SK-N-MC (cell line): ENCODE measurements around the gene FBXL17.
A peak's percentile ranks its signal among the peaks of the same experiment; 100 is the strongest.

Experiments
- DNase-seq: peaks from one replicate; pipeline ENCODE4 v3.0.0-alpha.2; 2011; ENCODE audit warnings: low read depth, low spot score
- H3K27ac ChIP-seq: fragments of 200-600 bp; sonication (generic); 2 replicates; pipeline ENCODE4 v1.5.1; 2016; ENCODE audit warnings: mixed run types
- H3K36me3 ChIP-seq: fragments of 200-600 bp; sonication (generic); 2 replicates; pipeline ENCODE4 v1.6.1; 2017; ENCODE audit warnings: antibody characterized with exemption, low read length, mixed read lengths; ENCODE audit not compliant: insufficient read depth
- H3K4me3 ChIP-seq: fragments of 200-600 bp; sonication (generic); 2 replicates; pipeline ENCODE4 v1.5.1; 2016
- H3K9ac ChIP-seq: fragments of 200-600 bp; sonication (generic); 2 replicates; pipeline ENCODE4 v1.8.0; 2017; ENCODE audit warnings: mixed run types, mixed read lengths; ENCODE audit not compliant: insufficient read length
- H3K9me3 ChIP-seq: fragments of 200-600 bp; sonication (generic); 2 replicates; pipeline ENCODE4 v1.6.1; 2017; ENCODE audit warnings: low read depth, mild to moderate bottlenecking, antibody characterized with exemption, low read length, moderate library complexity, mixed read lengths
- EZH2 ChIP-seq: fragments of 200-600 bp; sonication (generic); IDR thresholded peaks from one replicate; pipeline ENCODE4 v1.6.1; 2017; ENCODE audit warnings: antibody characterized with exemption
- FOXP2 ChIP-seq: optimal IDR thresholded peaks from 2 replicates; pipeline ENCODE3; 2011; ENCODE audit warnings: mild to moderate bottlenecking, moderate library complexity; ENCODE audit not compliant: insufficient read depth; ENCODE audit errors: extremely low read length, control extremely low read depth
- POLR2AphosphoS5 ChIP-seq: IDR thresholded peaks from 2 replicates; pipeline ENCODE4 v1.6.1; 2012; ENCODE audit warnings: mild to moderate bottlenecking, low read depth, low read length, borderline replicate concordance

FBXL17 gene

DNA sequence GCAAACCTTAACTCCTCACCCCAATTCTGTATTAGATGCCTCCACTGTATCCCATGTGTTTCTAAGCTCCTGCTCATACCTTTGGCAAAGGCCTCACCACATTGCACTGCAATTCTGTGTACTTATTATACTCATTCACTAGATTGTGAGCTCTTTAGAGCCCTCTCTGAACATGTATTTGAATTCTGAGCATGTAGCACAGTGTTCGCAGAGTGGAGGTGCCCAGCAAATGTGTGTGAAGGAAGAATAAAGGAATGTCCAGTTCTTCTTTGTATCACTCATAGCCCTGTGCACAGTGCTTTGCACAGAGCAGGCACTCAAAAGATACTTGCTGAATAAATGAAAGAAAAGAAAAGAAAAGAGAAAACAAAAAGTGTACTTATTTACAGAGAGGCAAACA is 410.1 kb downstream of the FBXL17 start:
- DNase-seq: no peak
- no peak overlapping the region for H3K4me3 ChIP-seq
- TF ChIP-seq EZH2 (no peak), POLR2AphosphoS5 (no peak), FOXP2 (no peak)
- no peak overlapping the region for H3K9ac ChIP-seq
- H3K9me3 ChIP-seq: no peaks in the 10 kb centered on the region
- H3K36me3 ChIP-seq: no peaks in the 10 kb centered on the region
- H3K27ac ChIP-seq: no peak overlapping the region

DNA sequence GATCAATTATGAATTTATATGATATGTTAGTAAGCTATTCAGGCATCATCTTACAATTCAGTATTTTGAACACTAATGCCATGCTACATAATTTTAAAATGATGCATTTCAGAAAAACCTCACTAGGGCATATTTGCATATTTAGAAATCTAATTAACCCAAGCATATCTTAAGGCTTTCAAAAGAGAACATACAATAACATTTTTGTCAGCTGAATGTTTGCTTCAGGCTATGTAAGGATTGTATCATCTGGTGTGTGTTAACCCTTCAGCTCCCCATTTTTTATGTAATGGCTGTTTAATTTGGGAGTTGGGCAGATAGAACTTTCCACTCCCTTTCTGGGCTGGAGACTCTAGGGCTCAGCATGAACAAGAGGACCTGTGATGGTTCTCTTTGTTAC is 412.1 kb downstream of the FBXL17 start:
- no peaks in the 10 kb centered on the region for H3K9me3 ChIP-seq
- no peak for TF ChIP-seq EZH2
- TF ChIP-seq FOXP2: no peak
- no peak; the same call in 1 of the 2 replicates for TF ChIP-seq POLR2AphosphoS5
- no peak overlapping the region for H3K9ac ChIP-seq
- H3K4me3 ChIP-seq: peak overlapping the region; percentile 19
- DNase-seq: peak; percentile 39
- peak overlapping the region; percentile 83 for H3K27ac ChIP-seq
- H3K36me3 ChIP-seq: no peaks in the 10 kb centered on the region

DNA sequence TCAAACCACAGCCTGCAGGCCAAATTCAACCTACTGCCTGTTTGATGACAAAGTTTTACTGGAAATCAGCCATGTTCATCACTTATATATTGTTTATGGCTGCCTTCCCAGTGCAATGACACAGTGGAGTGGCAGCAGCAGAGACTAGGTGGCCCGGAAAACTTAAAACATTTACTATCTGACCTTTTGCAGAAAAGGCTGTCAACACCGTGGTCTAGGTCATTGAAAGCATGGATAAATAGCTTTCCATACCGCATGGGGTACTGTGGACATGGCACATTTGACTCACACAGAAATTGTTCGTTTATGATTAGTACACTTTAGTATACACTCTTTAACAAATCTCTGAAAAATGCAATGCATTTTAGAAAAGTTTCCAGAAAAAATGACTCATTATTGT is 412.9 kb downstream of the FBXL17 start:
- H3K36me3 ChIP-seq: no peaks in the 10 kb centered on the region
- no peak overlapping the region for H3K9ac ChIP-seq
- TF ChIP-seq EZH2 (no peak), POLR2AphosphoS5 (no peak), FOXP2 (no peak)
- H3K27ac ChIP-seq: no peak overlapping the region; the same call in 1 of the 2 replicates
- no peak overlapping the region for H3K4me3 ChIP-seq
- H3K9me3 ChIP-seq: no peaks in the 10 kb centered on the region
- DNase-seq: no peak

DNA sequence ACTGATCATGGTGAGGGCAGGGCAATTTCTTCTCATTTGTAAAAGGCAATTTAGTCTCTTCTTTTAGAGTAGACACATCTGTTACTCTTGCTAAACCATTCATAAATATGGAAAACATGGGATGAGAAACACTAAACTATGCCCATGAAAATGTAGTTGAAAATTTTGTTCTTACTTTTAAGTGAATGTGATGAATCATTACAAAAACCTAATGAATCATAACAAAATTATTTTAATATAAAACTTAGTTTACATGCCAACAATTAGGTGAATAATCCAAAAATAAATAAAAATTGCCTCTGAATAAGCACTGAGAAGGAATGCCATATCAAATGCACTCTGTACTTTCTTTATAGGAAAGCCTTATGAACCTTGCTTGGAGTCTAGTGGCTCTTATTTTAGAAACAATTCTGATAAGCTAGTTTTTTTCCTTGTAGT is 413.5 kb downstream of the FBXL17 start:
- Histone ChIP-seq H3K27ac (no peak overlapping the region), H3K4me3 (no peak overlapping the region), H3K36me3 (no peaks in the 10 kb centered on the region), H3K9me3 (no peaks in the 10 kb centered on the region), H3K9ac (no peak overlapping the region)
- TF ChIP-seq POLR2AphosphoS5 (no peak), FOXP2 (no peak), EZH2 (no peak)
- no peak for DNase-seq

DNA sequence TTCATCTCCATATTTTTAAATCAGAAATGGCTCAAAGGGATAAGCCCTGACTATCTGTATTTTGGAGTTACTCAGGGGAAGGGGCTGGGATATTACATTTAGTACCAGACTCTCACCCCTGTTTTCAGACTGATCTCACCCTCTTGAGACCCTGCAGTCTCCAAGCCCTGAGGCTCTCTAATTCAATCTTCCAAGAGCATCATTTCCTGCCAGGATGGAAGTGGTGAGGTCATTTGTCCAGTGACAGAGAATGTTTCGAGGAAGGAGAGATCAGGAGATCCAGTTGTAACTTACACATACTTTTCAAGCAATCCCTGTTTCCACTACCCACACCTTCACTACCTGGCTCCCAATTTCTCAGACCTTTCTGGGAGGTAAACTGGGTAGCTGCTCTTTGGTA is 415.7 kb downstream of the FBXL17 start:
- DNase-seq: no peak
- H3K27ac ChIP-seq: no peak overlapping the region
- H3K36me3 ChIP-seq: no peaks in the 10 kb centered on the region
- H3K9ac ChIP-seq: no peak overlapping the region
- no peaks in the 10 kb centered on the region for H3K9me3 ChIP-seq
- no peak overlapping the region for H3K4me3 ChIP-seq
- no peak for TF ChIP-seq EZH2
- no peak for TF ChIP-seq POLR2AphosphoS5
- no peak for TF ChIP-seq FOXP2

DNA sequence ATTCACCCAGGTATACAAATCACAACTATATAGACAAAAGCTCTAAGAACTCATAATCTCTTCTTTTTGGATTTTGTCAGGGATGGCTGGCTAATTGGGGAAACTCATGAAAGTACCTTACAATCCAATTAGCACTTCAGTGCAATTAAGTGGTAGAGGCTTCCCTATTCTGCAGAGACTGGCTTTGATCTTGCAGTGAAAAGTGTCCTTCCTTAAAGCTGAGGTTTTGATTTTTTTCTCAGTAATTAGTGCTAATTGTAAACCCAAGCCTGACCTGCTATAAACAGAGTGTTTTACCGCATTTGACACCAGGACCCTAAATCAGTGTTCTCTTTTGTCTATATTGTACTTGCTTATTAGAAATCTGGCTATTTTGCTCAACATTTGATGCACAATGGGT is 417.2 kb downstream of the FBXL17 start:
- H3K9ac ChIP-seq: no peak overlapping the region
- no peaks in the 10 kb centered on the region for H3K9me3 ChIP-seq
- no peak overlapping the region for H3K4me3 ChIP-seq
- H3K36me3 ChIP-seq: no peaks in the 10 kb centered on the region
- DNase-seq: no peak
- H3K27ac ChIP-seq: no peak overlapping the region
- TF ChIP-seq POLR2AphosphoS5 (no peak), EZH2 (no peak), FOXP2 (no peak)

DNA sequence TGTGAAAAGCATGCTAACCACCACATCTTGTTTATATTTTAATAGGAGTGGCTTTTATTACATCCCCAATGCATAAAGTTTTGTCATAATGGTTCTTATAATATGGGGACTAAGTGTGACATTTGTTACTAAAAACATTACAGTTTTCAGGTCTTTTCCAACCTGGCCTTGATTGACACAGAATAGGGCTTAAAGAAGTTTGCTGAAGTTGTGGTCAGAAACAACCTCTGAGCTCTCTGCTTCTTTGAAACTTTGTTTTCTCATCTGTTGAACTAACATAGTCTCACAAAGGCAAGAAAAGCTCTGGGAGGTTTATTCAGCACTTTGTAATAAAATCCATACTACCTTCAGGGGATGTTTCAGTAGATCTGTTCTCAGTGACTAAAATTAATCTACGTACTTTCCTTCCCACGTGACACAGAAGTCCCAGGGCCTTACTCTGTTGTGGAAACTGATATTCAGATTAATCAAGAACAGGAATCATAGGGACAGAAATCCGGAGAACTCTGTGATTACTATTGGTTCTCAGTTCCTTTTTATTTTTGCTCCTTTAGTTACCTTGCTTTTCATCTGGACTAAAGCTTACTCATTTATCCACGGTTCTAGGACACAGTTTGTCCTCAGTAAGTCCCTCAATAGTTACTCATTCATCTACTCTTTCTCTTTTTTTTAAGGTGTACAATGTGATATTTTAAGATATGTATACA is 422.2 kb downstream of the FBXL17 start:
- Histone ChIP-seq H3K36me3 (no peaks in the 10 kb centered on the region), H3K9ac (no peak overlapping the region), H3K4me3 (no peak overlapping the region), H3K27ac (no peak overlapping the region), H3K9me3 (no peaks in the 10 kb centered on the region)
- DNase-seq: no peak
- TF ChIP-seq EZH2: no peak
- no peak for TF ChIP-seq POLR2AphosphoS5
- no peak for TF ChIP-seq FOXP2

DNA sequence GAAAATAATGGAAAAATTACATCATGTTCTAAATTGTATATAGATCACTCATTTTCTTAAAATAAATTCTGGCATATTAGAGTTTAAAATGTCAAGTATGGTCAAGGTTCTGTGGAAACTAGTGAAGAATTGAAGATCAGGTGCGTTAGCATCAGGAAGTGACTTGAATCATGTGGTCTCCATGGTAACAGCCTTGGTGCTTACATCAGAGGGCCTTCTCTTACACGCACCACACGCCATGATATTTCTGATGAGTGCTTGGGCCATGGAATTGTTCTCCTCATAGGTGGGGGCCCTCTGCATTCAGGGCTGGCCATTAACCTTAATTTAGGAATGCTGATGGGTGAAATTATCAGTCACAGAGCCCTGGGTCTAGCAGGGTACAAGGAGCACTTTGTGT is 423.0 kb downstream of the FBXL17 start:
- DNase-seq: no peak
- Histone ChIP-seq H3K9ac (no peak overlapping the region), H3K9me3 (no peaks in the 10 kb centered on the region), H3K27ac (no peak overlapping the region), H3K36me3 (no peaks in the 10 kb centered on the region), H3K4me3 (no peak overlapping the region)
- TF ChIP-seq EZH2 (no peak), POLR2AphosphoS5 (no peak), FOXP2 (no peak)

DNA sequence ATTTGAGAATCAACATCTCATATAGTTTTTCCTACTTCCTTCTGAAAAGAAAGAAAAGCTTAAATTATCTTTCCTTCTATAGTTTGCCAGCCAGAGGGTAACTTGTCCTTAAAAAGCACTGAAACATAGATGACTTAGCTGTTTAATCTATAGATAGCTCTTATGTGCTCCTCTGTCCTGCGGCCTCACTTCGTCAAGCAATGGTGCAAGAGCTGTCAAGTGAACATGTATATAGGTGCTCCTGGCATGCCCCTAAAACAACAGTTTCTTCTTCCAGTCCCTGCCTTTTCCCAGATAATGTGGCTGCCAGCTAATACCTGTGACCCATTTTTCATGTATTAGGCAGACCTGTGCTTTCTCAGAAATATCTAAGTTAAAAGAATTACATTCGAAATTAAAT is 423.5 kb downstream of the FBXL17 start:
- H3K36me3 ChIP-seq: no peaks in the 10 kb centered on the region
- DNase-seq: no peak
- TF ChIP-seq POLR2AphosphoS5 (no peak), FOXP2 (no peak), EZH2 (no peak)
- H3K9ac ChIP-seq: no peak overlapping the region
- no peak overlapping the region for H3K4me3 ChIP-seq
- no peak overlapping the region for H3K27ac ChIP-seq
- no peaks in the 10 kb centered on the region for H3K9me3 ChIP-seq
